ENCODE data around the gene BCOR. TPM values are rescaled to one million over a fixed set of nuclear protein-coding genes. Genes with fewer than 3 reads are reported as not detected.

The BCOR gene
- total and polyA plus RNA-seq, 2 of the 8 experiments (the other 6 are each of a cell fraction or from before 2014, with no cell fraction given) = 25.0 to 50.8 TPM

DNA sequence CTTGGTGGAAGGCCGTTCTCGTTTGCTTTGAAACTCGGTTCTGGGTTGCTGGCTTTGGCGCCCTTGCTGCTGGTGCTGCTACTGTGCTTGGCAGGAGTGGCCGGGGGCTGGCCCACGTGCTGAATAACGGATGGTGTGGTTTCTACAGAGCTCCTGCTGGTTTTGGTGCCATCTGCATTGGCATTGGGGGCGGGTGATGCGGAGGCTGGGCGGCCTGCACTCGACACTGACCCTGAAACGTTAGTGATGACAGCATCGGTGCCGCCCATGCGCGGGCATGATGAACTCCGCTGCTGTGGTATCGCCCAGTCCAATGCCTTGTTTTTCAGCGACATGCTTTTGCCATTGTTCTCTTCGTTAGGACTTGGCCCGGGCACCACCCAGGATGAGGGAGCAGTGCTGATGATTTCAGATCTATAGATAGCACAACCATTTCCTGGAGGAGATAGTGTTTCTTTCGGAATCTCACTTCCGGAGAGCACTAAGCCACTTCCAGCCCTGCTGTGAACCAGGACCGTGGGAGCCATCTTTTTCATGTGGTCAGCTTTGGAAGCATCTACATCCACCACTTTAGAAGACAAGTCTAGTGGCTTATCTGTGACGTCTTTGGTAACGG, 24.2 kb downstream of the BCOR start (continued):
- TF ChIP-seq, protein P1, sequence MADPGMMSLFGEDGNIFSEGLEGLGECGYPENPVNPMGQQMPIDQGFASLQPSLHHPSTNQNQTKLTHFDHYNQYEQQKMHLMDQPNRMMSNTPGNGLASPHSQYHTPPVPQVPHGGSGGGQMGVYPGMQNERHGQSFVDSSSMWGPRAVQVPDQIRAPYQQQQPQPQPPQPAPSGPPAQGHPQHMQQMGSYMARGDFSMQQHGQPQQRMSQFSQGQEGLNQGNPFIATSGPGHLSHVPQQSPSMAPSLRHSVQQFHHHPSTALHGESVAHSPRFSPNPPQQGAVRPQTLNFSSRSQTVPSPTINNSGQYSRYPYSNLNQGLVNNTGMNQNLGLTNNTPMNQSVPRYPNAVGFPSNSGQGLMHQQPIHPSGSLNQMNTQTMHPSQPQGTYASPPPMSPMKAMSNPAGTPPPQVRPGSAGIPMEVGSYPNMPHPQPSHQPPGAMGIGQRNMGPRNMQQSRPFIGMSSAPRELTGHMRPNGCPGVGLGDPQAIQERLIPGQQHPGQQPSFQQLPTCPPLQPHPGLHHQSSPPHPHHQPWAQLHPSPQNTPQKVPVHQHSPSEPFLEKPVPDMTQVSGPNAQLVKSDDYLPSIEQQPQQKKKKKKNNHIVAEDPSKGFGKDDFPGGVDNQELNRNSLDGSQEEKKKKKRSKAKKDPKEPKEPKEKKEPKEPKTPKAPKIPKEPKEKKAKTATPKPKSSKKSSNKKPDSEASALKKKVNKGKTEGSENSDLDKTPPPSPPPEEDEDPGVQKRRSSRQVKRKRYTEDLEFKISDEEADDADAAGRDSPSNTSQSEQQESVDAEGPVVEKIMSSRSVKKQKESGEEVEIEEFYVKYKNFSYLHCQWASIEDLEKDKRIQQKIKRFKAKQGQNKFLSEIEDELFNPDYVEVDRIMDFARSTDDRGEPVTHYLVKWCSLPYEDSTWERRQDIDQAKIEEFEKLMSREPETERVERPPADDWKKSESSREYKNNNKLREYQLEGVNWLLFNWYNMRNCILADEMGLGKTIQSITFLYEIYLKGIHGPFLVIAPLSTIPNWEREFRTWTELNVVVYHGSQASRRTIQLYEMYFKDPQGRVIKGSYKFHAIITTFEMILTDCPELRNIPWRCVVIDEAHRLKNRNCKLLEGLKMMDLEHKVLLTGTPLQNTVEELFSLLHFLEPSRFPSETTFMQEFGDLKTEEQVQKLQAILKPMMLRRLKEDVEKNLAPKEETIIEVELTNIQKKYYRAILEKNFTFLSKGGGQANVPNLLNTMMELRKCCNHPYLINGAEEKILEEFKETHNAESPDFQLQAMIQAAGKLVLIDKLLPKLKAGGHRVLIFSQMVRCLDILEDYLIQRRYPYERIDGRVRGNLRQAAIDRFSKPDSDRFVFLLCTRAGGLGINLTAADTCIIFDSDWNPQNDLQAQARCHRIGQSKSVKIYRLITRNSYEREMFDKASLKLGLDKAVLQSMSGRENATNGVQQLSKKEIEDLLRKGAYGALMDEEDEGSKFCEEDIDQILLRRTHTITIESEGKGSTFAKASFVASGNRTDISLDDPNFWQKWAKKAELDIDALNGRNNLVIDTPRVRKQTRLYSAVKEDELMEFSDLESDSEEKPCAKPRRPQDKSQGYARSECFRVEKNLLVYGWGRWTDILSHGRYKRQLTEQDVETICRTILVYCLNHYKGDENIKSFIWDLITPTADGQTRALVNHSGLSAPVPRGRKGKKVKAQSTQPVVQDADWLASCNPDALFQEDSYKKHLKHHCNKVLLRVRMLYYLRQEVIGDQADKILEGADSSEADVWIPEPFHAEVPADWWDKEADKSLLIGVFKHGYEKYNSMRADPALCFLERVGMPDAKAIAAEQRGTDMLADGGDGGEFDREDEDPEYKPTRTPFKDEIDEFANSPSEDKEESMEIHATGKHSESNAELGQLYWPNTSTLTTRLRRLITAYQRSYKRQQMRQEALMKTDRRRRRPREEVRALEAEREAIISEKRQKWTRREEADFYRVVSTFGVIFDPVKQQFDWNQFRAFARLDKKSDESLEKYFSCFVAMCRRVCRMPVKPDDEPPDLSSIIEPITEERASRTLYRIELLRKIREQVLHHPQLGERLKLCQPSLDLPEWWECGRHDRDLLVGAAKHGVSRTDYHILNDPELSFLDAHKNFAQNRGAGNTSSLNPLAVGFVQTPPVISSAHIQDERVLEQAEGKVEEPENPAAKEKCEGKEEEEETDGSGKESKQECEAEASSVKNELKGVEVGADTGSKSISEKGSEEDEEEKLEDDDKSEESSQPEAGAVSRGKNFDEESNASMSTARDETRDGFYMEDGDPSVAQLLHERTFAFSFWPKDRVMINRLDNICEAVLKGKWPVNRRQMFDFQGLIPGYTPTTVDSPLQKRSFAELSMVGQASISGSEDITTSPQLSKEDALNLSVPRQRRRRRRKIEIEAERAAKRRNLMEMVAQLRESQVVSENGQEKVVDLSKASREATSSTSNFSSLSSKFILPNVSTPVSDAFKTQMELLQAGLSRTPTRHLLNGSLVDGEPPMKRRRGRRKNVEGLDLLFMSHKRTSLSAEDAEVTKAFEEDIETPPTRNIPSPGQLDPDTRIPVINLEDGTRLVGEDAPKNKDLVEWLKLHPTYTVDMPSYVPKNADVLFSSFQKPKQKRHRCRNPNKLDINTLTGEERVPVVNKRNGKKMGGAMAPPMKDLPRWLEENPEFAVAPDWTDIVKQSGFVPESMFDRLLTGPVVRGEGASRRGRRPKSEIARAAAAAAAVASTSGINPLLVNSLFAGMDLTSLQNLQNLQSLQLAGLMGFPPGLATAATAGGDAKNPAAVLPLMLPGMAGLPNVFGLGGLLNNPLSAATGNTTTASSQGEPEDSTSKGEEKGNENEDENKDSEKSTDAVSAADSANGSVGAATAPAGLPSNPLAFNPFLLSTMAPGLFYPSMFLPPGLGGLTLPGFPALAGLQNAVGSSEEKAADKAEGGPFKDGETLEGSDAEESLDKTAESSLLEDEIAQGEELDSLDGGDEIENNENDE (IDR thresholded peaks at IDR 0.05; ENCODE audit: insufficient replicate concordance, low read length) = no peak
- no peak for TF ChIP-seq SRF (IDR thresholded peaks at IDR 0.05; ENCODE audit: low read depth, low read length)
- no peak for TF ChIP-seq CHD1 (IDR thresholded peaks at IDR 0.05; ENCODE audit: low read depth, low read length)
- TF ChIP-seq RXRA (IDR thresholded peaks at IDR 0.05; ENCODE audit: insufficient read depth, low read depth, low read length) = no peak
- TF ChIP-seq BRCA1 (IDR thresholded peaks at IDR 0.05; ENCODE audit: low read depth, low read length) = no peak
- no peak for TF ChIP-seq EP300 (IDR thresholded peaks at IDR 0.05; ENCODE audit: borderline replicate concordance in 1 of 2, low read depth in 2 of 2, low read length in 2 of 2)
- no peak for TF ChIP-seq CBX8 (IDR thresholded peaks at IDR 0.05; ENCODE audit: borderline replicate concordance, low read depth, low read length)
- TF ChIP-seq EZH2 (IDR thresholded peaks at IDR 0.05; ENCODE audit: low read depth, low read length, severe bottlenecking) = no peak
- no peak for TF ChIP-seq CREB1 (IDR thresholded peaks at IDR 0.05)

Data from H1 (cell line).